Fibroblast of the aortic adventitia (primary cell): ENCODE measurements around the gene CNBP. TPM values are rescaled to one million over a fixed set of nuclear protein-coding genes. Genes with fewer than 3 reads are reported as not detected.

Experiments
- DNase-seq: peaks from one replicate; pipeline ENCODE4 v3.0.0-alpha.2; 2010; ENCODE audit warnings: low read depth
- H3K4me3 ChIP-seq: 2 replicates; pipeline ENCODE4 v1.5.1; 2011; ENCODE audit warnings: low read depth, mild to moderate bottlenecking, control low read depth, low read length, moderate library complexity
- CTCF ChIP-seq: IDR thresholded peaks from 2 replicates; pipeline ENCODE4 v1.5.1; 2011; ENCODE audit warnings: mild to moderate bottlenecking, low read length, control low read depth, inconsistent platforms; ENCODE audit not compliant: insufficient read depth
- total RNA-seq: library from RNA; depleted of rRNA; stranded (reverse); fragments of >200 nt; gene quantifications from 2 replicates; pipeline ENCODE4 v1.2.3, GENCODE V29; 2012; ENCODE audit warnings: low replicate concordance

Gene CNBP
- total RNA-seq, 1 donor, result 286 TPM

GRCh38 chr3:129128357-129129155 is 55.1 kb downstream of the CNBP start:
- TF ChIP-seq CTCF, result no peak
- DNase-seq, result no peak

GRCh38 chr3:129126726-129127280 is 56.9 kb downstream of the CNBP start:
- H3K4me3 ChIP-seq, result no peak overlapping the region
- DNase-seq, result no peak
- TF ChIP-seq CTCF, result no peak

More at GRCh38 chr3:129128357-129129155, 55.1 kb downstream of the CNBP start:
- H3K4me3 ChIP-seq, result no peak overlapping the region

DNA sequence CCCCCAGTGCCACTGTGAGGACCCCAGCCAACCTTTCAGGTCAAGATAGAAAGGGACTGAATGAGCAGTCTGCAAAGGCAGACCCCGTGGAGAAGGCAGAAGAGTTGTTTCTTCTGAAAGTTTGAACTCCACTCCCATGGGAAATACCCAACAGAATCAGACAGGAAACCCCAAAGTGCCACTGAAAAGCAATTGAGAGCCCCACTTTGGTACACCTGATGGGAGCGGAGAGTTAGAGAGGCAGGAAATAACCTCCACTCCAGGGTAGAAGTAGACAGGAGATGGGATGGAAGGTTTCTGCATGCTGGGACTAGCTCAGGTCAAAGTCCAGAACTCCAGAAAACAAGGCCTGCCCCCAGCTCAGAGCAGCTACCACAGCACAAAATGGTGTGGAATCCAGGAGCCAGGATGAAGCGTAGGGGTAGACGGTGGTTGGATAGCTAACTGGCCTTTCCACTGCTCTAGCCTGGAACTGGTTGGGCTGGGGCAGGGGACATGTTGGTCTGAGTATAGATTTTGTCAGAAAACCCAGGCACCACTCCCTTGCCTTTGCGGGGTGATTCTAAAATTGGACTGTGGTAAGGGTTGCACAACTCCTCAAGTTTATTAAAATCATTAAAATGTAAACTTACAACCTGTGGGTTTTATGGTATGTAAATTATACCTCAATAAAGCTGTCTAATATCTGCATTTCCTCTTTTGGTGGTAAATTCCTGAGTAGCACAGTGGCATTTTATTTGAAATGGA is 60.2 kb downstream of the CNBP start:
- DNase-seq, result peak; percentile 16
- no peak for TF ChIP-seq CTCF
- no peak overlapping the region for H3K4me3 ChIP-seq

DNA sequence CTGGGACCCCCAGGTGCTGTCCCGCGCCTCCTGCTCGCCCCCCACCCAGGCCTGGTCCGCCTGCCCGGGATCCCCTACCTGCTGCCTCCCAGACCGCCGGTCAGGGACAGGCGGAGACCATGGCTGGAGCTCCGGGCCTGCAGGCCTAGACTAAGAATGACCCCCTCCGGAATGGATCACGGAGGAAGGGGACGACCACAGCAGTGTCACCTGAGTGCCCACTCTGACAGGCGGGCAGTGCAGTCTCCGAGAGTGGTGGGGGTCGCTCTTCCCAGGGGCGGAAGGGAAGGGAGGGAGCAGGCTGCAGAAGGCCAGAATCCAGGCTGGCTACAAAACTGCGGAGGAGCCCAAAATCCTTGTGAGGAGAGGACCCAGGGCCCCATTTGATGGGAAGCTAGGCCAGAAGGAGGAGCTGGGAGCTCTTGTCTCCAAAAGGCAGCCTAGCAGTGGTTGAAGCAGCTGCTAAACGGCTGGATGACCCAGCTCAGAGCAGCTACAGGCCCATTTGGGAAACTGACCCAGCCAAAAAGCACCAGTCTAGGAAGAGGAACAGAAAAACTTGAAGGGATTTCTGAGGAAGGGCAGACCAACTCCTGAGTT is 61.2 kb downstream of the CNBP start:
- TF ChIP-seq CTCF, result no peak
- DNase-seq, result peak; percentile 24
- H3K4me3 ChIP-seq, result no peak overlapping the region

GRCh38 chr3:129121792-129122411 is 61.8 kb downstream of the CNBP start, which contains the start of gene RAB43:
TSS of gene RAB43 (minus strand) at chr3:129121804. CDS start at chr3:129121489, 315 bp downstream.
- peak; percentile 72 for DNase-seq
- TF ChIP-seq CTCF, result no peak
- H3K4me3 ChIP-seq, result peak within 1 kb of the TSS; percentile 88
